HepG2 (cell line): ENCODE results near the gene MICB. TPM values are rescaled to one million over a fixed set of nuclear protein-coding genes. Genes with fewer than 3 reads are reported as not detected.
A peak's percentile ranks its signal among the peaks of the same experiment; 100 is the strongest.

Experiments used
- ELF4 ChIP-seq: sonication (generic); formaldehyde crosslinking; IDR thresholded peaks from 2 replicates; pipeline ENCODE4 v1.5.0; 2020; ENCODE audit warnings: missing genetic modification reagents, mild to moderate bottlenecking, moderate library complexity, borderline replicate concordance
- GFI1 ChIP-seq: sonication (generic); formaldehyde crosslinking; IDR thresholded peaks from 2 replicates; pipeline ENCODE4 v1.5.0; 2020; ENCODE audit warnings: missing genetic modification reagents, mild to moderate bottlenecking, borderline replicate concordance
- GPN1 ChIP-seq: sonication (generic); formaldehyde crosslinking; IDR thresholded peaks from 2 replicates; pipeline ENCODE4 v1.5.1; 2020; ENCODE audit warnings: missing genetic modification reagents, borderline replicate concordance
- MEIS1 ChIP-seq: sonication (generic); formaldehyde crosslinking; IDR thresholded peaks from 2 replicates; pipeline ENCODE4 v1.9.0; 2021; ENCODE audit warnings: mild to moderate bottlenecking, missing genetic modification reagents, moderate library complexity, borderline replicate concordance
- PAF1 ChIP-seq: IDR thresholded peaks from 2 replicates; pipeline ENCODE4 v1.6.1; 2016; ENCODE audit warnings: missing genetic modification reagents, missing compliant biosample characterization
- PBX3 ChIP-seq: sonication (generic); formaldehyde crosslinking; IDR thresholded peaks from 2 replicates; pipeline ENCODE4 v1.8.1; 2023; ENCODE audit warnings: missing genetic modification reagents, inconsistent platforms, borderline replicate concordance
- PCBP1 ChIP-seq: fragments of 200-400 bp; formaldehyde crosslinking; IDR thresholded peaks from 2 replicates; pipeline ENCODE4 v1.6.1; 2017; ENCODE audit warnings: mild to moderate bottlenecking, low read depth, low read length, borderline replicate concordance
- PRDM15 ChIP-seq: sonication (generic); formaldehyde crosslinking; IDR thresholded peaks from 2 replicates; pipeline ENCODE4 v1.4.0; 2020; ENCODE audit warnings: missing genetic modification reagents
- PRDM4 ChIP-seq: sonication (generic); formaldehyde crosslinking; IDR thresholded peaks from 2 replicates; pipeline ENCODE4 v1.9.0; 2021; ENCODE audit warnings: missing genetic modification reagents, borderline replicate concordance
- RXRA ChIP-seq: sonication (generic); formaldehyde crosslinking; IDR thresholded peaks from 2 replicates; pipeline ENCODE4 v1.5.1; 2020; ENCODE audit warnings: missing genetic modification reagents
- SKI ChIP-seq: fragments of 450-650 bp; IDR thresholded peaks from one replicate; pipeline ENCODE4 v1.6.1; 2018; ENCODE audit warnings: mild to moderate bottlenecking; ENCODE audit not compliant: partially characterized antibody
- TARDBP ChIP-seq: sonication (generic); formaldehyde crosslinking; IDR thresholded peaks from 2 replicates; pipeline ENCODE4 v1.8.0; 2022; ENCODE audit warnings: mild to moderate bottlenecking, missing genetic modification reagents
- TFDP1 ChIP-seq: IDR thresholded peaks from 2 replicates; pipeline ENCODE4 v1.6.1; 2016; ENCODE audit warnings: missing compliant biosample characterization, missing genetic modification reagents, borderline replicate concordance
- YEATS2 ChIP-seq: sonication (generic); formaldehyde crosslinking; IDR thresholded peaks from 2 replicates; pipeline ENCODE4 v1.4.0; 2020; ENCODE audit warnings: missing genetic modification reagents, borderline replicate concordance
- ZBTB38 ChIP-seq: sonication (generic); formaldehyde crosslinking; IDR thresholded peaks from 2 replicates; pipeline ENCODE4 v1.5.1; 2020; ENCODE audit warnings: mild to moderate bottlenecking, missing genetic modification reagents
- ZNF224 ChIP-seq: sonication (generic); formaldehyde crosslinking; IDR thresholded peaks from 2 replicates; pipeline ENCODE4 v1.5.0; 2020; ENCODE audit warnings: mild to moderate bottlenecking, missing genetic modification reagents
- ZNF33A ChIP-seq: sonication (generic); formaldehyde crosslinking; IDR thresholded peaks from 2 replicates; pipeline ENCODE4 v1.5.1; 2020; ENCODE audit warnings: missing genetic modification reagents, mild to moderate bottlenecking, moderate library complexity, borderline replicate concordance
- ZNF562 ChIP-seq: sonication (generic); formaldehyde crosslinking; IDR thresholded peaks from 2 replicates; pipeline ENCODE4 v1.8.0; 2022; ENCODE audit warnings: missing genetic modification reagents, borderline replicate concordance
- ZNF883 ChIP-seq: sonication (generic); formaldehyde crosslinking; IDR thresholded peaks from 2 replicates; pipeline ENCODE4 v1.5.1; 2020; ENCODE audit warnings: mild to moderate bottlenecking, missing genetic modification reagents; ENCODE audit errors: not compliant biosample characterization
- polyA plus RNA-seq, 8 experiments: library from polyadenylated mRNA; depleted of rRNA in 3 of 8; stranded (reverse) in 7 of 8; unstranded in 1 of 8; fragments of >200 nt; fragmentation: Illumina TruSeq in 4 of 8; extraction: Trizol in 4 of 8; gene quantifications; 2 replicates each; pipeline versions ENCODE4 v1.2.1 to v1.2.3, GENCODE V29; 2011 to 2016; ENCODE audit warnings: low read depth in 4 of 8, missing spikeins in 1 of 8, mixed read lengths in 1 of 8; ENCODE audit not compliant: insufficient read depth in 1 of 8
- total RNA-seq, 5 experiments: library from RNA; depleted of rRNA; stranded (reverse); fragments of >200 nt; fragmentation: Illumina TruSeq; extraction: Trizol; gene quantifications; 2 replicates each; pipeline ENCODE4 v1.2.3, GENCODE V29; 2016; ENCODE audit warnings: low read depth in 1 of 5

MICB gene
- total and polyA plus RNA-seq, 2 of the 13 experiments (the other 11 are each of a cell fraction or from before 2014, with no cell fraction given) = 12.5 to 12.8 TPM

- TF ChIP-seq PRDM4 (CRISPR knock-in tag) (no peak), ZNF562 (CRISPR knock-in tag) (no peak), TFDP1 (CRISPR knock-in tag) (peak; percentile 67; the same call in 1 of the 2 replicates), YEATS2 (CRISPR knock-in tag) (no peak), PAF1 (CRISPR knock-in tag) (no peak), ZNF883 (CRISPR knock-in tag) (peak; percentile 54), RXRA (CRISPR knock-in tag) (peak; percentile 1; the same call in 1 of the 2 replicates), GFI1 (CRISPR knock-in tag) (peak; percentile 37; the same call in 1 of the 2 replicates), SKI (no peak), ZNF224 (CRISPR knock-in tag) (0 out of 2 replicates have a peak, but pooled peaks have one; percentile 63), PRDM15 (CRISPR knock-in tag) (no peak), ELF4 (CRISPR knock-in tag) (no peak), MEIS1 (CRISPR knock-in tag) (no peak), PCBP1 (0 out of 2 replicates have a peak, but pooled peaks have one; percentile 79), TARDBP (CRISPR knock-in tag) (no peak), ZNF33A (no peak), PBX3 (CRISPR knock-in tag) (no peak), ZBTB38 (CRISPR knock-in tag) (peak; percentile 50; the same call in 1 of the 2 replicates), GPN1 (CRISPR knock-in tag) (no peak)
Observed at GRCh38 chr6:31497531-31498476, at the start of gene MICB (continued).
